Measurements from ENCODE around the gene CLTCL1. TPM values are rescaled to one million over a fixed set of nuclear protein-coding genes. Genes with fewer than 3 reads are reported as not detected.
A peak's percentile ranks its signal among the peaks of the same experiment; 100 is the strongest.

CLTCL1 gene
- total and polyA plus RNA-seq, 9 of the 15 experiments (the other 6 are each of a cell fraction or from before 2014, with no cell fraction given): 1.1 to 11.7 (median 5.0) TPM

- TF ChIP-seq TAF9B (IDR thresholded peaks at IDR 0.05; ENCODE audit: partially characterized antibody) (no peak), ZNF57 (CRISPR knock-in tag; IDR thresholded peaks at IDR 0.05) (no peak), ZNF277 (CRISPR knock-in tag; IDR thresholded peaks at IDR 0.05; ENCODE audit: borderline replicate concordance) (no peak), LEF1 (IDR thresholded peaks at IDR 0.05) (peak; percentile 48; the same call in 1 of the 2 replicates), SMAD4 (CRISPR knock-in tag; conservative IDR thresholded peaks at IDR 0.05) (0 out of 2 replicates have a peak, but pooled peaks have one; percentile 13), FOXM1 (IDR thresholded peaks at IDR 0.05; ENCODE audit: low read depth) (0 out of 2 replicates have a peak, but pooled peaks have one; percentile 11), FOXM1 (CRISPR knock-in tag; IDR thresholded peaks at IDR 0.05; ENCODE audit: low read depth) (no peak), GATAD2B (IDR thresholded peaks at IDR 0.05; ENCODE audit: borderline replicate concordance) (0 out of 2 replicates have a peak, but pooled peaks have one; percentile 27), KAT8 (IDR thresholded peaks at IDR 0.05; ENCODE audit: low read depth) (no peak), SPI1 (IDR thresholded peaks at IDR 0.05; ENCODE audit: borderline replicate concordance, low read depth, low read length) (no peak), MGA (IDR thresholded peaks at IDR 0.05) (no peak), KDM5B (IDR thresholded peaks at IDR 0.05; ENCODE audit: insufficient replicate concordance, low read depth, low read length) (no peak), FOXA1 (IDR thresholded peaks at IDR 0.05; ENCODE audit: borderline replicate concordance) (no peak), SMARCB1 (IDR thresholded peaks at IDR 0.05; ENCODE audit: insufficient read length, low read depth) (peak; percentile 50), KDM1A (IDR thresholded peaks at IDR 0.05) (peak; percentile 47 to 61; a peak in 2 of 4 replicates), PHTF2 (CRISPR knock-in tag; IDR thresholded peaks at IDR 0.05) (0 out of 2 replicates have a peak, but pooled peaks have one; percentile 32), ZNF324 (CRISPR knock-in tag; IDR thresholded peaks at IDR 0.05) (no peak)
Observed at GRCh38 chr22:19275919-19276600, 15.5 kb downstream of the CLTCL1 start (continued).
